IMR-90 (cell line): ENCODE data around the gene PRSS21. TPM values are rescaled to one million over a fixed set of nuclear protein-coding genes. Genes with fewer than 3 reads are reported as not detected.

Experiments
- ATAC-seq: fragments of 200-7000 bp; cut with Tn5 transposase; 2 replicates; pipeline ENCODE4 v1.9.1; 2020; ENCODE audit warnings: low read depth, mild to moderate bottlenecking, moderate library complexity
- BruUV-seq: library from RNA; stranded (reverse); fragments of 400-500 nt; replicated peaks from 2 replicates; lab custom pipeline; 2021; lab: Mats Ljungman, UMichigan
- CTCF ChIA-PET: fragments of 300-600 bp; formaldehyde crosslinking; extraction: SDS; loops from one replicate; lab custom pipeline; 2021; ENCODE audit warnings: antibody characterized with exemption; lab: Yijun Ruan, JAX
- POLR2A ChIA-PET: fragments of 300-600 bp; sonication (Branson Sonifier 250); formaldehyde crosslinking; loops from one replicate; lab custom pipeline; 2022; ENCODE audit warnings: antibody characterized with exemption; ENCODE audit not compliant: unreplicated experiment; lab: Charles Lee
- DNase-seq: peaks from one replicate; pipeline ENCODE4 v3.0.0; 2013
- H2AFZ ChIP-seq: replicated peaks from 2 replicates; pipeline ENCODE3; 2013; ENCODE audit warnings: low read length, mild to moderate bottlenecking; ENCODE audit not compliant: poor library complexity
- H2AK5ac ChIP-seq: 2 replicates; pipeline ENCODE4 v1.6.1; 2013; ENCODE audit warnings: low read depth, low read length, inconsistent platforms
- H2AK9ac ChIP-seq: replicated peaks from 2 replicates; pipeline ENCODE3; 2013; ENCODE audit warnings: mild to moderate bottlenecking, low read depth, low read length, moderate library complexity; ENCODE audit not compliant: poor library complexity
- H2BK120ac ChIP-seq: 2 replicates; pipeline ENCODE4 v1.6.1; 2013; ENCODE audit warnings: low read depth, low read length, inconsistent platforms
- H2BK15ac ChIP-seq: 3 replicates; pipeline ENCODE4 v1.6.1; 2013; ENCODE audit warnings: low read depth, low read length, inconsistent platforms
- H2BK20ac ChIP-seq: 2 replicates; pipeline ENCODE4 v1.6.1; 2013; ENCODE audit warnings: low read depth, mild to moderate bottlenecking, inconsistent platforms, low read length, moderate library complexity
- H2BK5ac ChIP-seq: 2 replicates; pipeline ENCODE4 v1.6.1; 2013; ENCODE audit warnings: mild to moderate bottlenecking, low read depth, low read length, inconsistent platforms; ENCODE audit not compliant: poor library complexity, severe bottlenecking
- H3K14ac ChIP-seq: replicated peaks from 2 replicates; pipeline ENCODE4 v1.6.1; 2013; ENCODE audit warnings: low read depth, low read length, inconsistent platforms
- H3K18ac ChIP-seq: 2 replicates; pipeline ENCODE4 v1.6.1; 2013; ENCODE audit warnings: low read depth, low read length, control low read depth
- H3K23ac ChIP-seq: 2 replicates; pipeline ENCODE4 v1.6.1; 2013; ENCODE audit warnings: low read depth, low read length, inconsistent platforms
- H3K27ac ChIP-seq: 2 replicates; pipeline ENCODE4 v1.5.1; 2013; ENCODE audit warnings: mild to moderate bottlenecking, control low read depth, low read length; ENCODE audit not compliant: insufficient read depth
- H3K27me3 ChIP-seq: 2 replicates; pipeline ENCODE4 v1.6.1; 2013; ENCODE audit warnings: low read length; ENCODE audit not compliant: control insufficient read depth, insufficient read depth
- H3K36me3 ChIP-seq: 2 replicates; pipeline ENCODE4 v1.6.1; 2013; ENCODE audit warnings: low read length, mixed read lengths; ENCODE audit not compliant: control insufficient read depth, insufficient read depth
- H3K4ac ChIP-seq: 2 replicates; pipeline ENCODE4 v1.6.1; 2013; ENCODE audit warnings: low read depth, low read length, inconsistent platforms
- H3K4me1 ChIP-seq: 2 replicates; pipeline ENCODE4 v1.6.1; 2013; ENCODE audit warnings: low read length, mixed read lengths; ENCODE audit not compliant: control insufficient read depth, insufficient read depth
- H3K4me2 ChIP-seq: 2 replicates; pipeline ENCODE4 v1.6.1; 2013; ENCODE audit warnings: low read depth, mild to moderate bottlenecking, control low read depth, low read length, moderate library complexity
- H3K4me3 ChIP-seq: 2 replicates; pipeline ENCODE4 v1.5.1; 2013; ENCODE audit warnings: low read depth, mild to moderate bottlenecking, control low read depth, low read length, moderate library complexity; ENCODE audit not compliant: insufficient read depth
- H3K56ac ChIP-seq: 2 replicates; pipeline ENCODE4 v1.6.1; 2013; ENCODE audit warnings: low read length, inconsistent platforms; ENCODE audit not compliant: insufficient read depth; ENCODE audit errors: extremely low read depth
- H3K79me1 ChIP-seq, 2 experiments: 2 replicates each; pipeline ENCODE4 v1.6.1; 2013; ENCODE audit warnings: low read length in 2 of 2, inconsistent platforms in 1 of 2, low read depth in 1 of 2
- H3K9ac ChIP-seq: 2 replicates; pipeline ENCODE4 v1.6.1; 2013; ENCODE audit warnings: low read depth, low read length, control low read depth
- H3K9me1 ChIP-seq: 2 replicates; pipeline ENCODE4 v1.6.1; 2013; ENCODE audit warnings: low read length, inconsistent platforms; ENCODE audit not compliant: insufficient read depth
- H3K9me3 ChIP-seq: 2 replicates; pipeline ENCODE4 v1.6.1; 2013; ENCODE audit warnings: low read length; ENCODE audit not compliant: control insufficient read depth, insufficient read depth
- H4K20me1 ChIP-seq: 2 replicates; pipeline ENCODE4 v1.6.1; 2013; ENCODE audit warnings: low read length, inconsistent platforms; ENCODE audit not compliant: insufficient read depth
- H4K5ac ChIP-seq: 2 replicates; pipeline ENCODE4 v1.6.1; 2013; ENCODE audit warnings: mild to moderate bottlenecking, low read depth, low read length, control low read depth
- H4K8ac ChIP-seq, 2 experiments: 2 replicates each; pipeline ENCODE4 v1.6.1; 2013; ENCODE audit warnings: low read depth in 2 of 2, low read length in 2 of 2, control low read depth in 1 of 2, inconsistent platforms in 1 of 2
- H4K91ac ChIP-seq: 2 replicates; pipeline ENCODE4 v1.6.1; 2013; ENCODE audit warnings: low read depth, low read length, inconsistent platforms; ENCODE audit not compliant: insufficient read depth
- BHLHE40 ChIP-seq: fragments of 150-350 bp; IDR thresholded peaks from 2 replicates; pipeline ENCODE4 v1.6.1; 2016; ENCODE audit warnings: mild to moderate bottlenecking, low read depth, low read length
- CEBPB ChIP-seq: IDR thresholded peaks from 2 replicates; pipeline ENCODE4 v1.6.1; 2012; ENCODE audit warnings: low read depth, low read length, improper control_type of control experiment
- CHD1 ChIP-seq: IDR thresholded peaks from 2 replicates; pipeline ENCODE4 v1.6.1; 2012; ENCODE audit warnings: low read depth, low read length, improper control_type of control experiment
- FOS ChIP-seq: fragments of 150-350 bp; IDR thresholded peaks from 2 replicates; pipeline ENCODE4 v1.6.1; 2016; ENCODE audit warnings: low read depth, low read length
- MAFK ChIP-seq: IDR thresholded peaks from 2 replicates; pipeline ENCODE4 v1.6.1; 2012; ENCODE audit warnings: low read depth, low read length, improper control_type of control experiment
- MAZ ChIP-seq: IDR thresholded peaks from 2 replicates; pipeline ENCODE4 v1.6.1; 2012; ENCODE audit warnings: low read depth, mild to moderate bottlenecking, low read length, improper control_type of control experiment, moderate library complexity, borderline replicate concordance
- MXI1 ChIP-seq: IDR thresholded peaks from 2 replicates; pipeline ENCODE4 v1.6.1; 2012; ENCODE audit warnings: low read depth, mild to moderate bottlenecking, low read length, moderate library complexity, borderline replicate concordance
- NFE2L2 ChIP-seq: fragments of 150-350 bp; IDR thresholded peaks from 2 replicates; pipeline ENCODE4 v1.6.1; 2016; ENCODE audit warnings: low read depth, mild to moderate bottlenecking, low read length
- POLR2A ChIP-seq: IDR thresholded peaks from 2 replicates; pipeline ENCODE4 v1.6.1; 2012; ENCODE audit warnings: mild to moderate bottlenecking, low read depth, low read length
- RAD21 ChIP-seq: IDR thresholded peaks from 2 replicates; pipeline ENCODE4 v1.6.1; 2012; ENCODE audit warnings: low read length, improper control_type of control experiment
- RCOR1 ChIP-seq: IDR thresholded peaks from 2 replicates; pipeline ENCODE4 v1.6.1; 2012; ENCODE audit warnings: mild to moderate bottlenecking, low read length, improper control_type of control experiment; ENCODE audit not compliant: insufficient replicate concordance
- RFX5 ChIP-seq: IDR thresholded peaks from 2 replicates; pipeline ENCODE4 v1.8.0; 2012; ENCODE audit warnings: low read depth, mild to moderate bottlenecking, low read length, moderate library complexity
- SMC3 ChIP-seq: fragments of 150-350 bp; IDR thresholded peaks from 2 replicates; pipeline ENCODE4 v1.6.1; 2016; ENCODE audit warnings: low read depth, mild to moderate bottlenecking, antibody characterized with exemption, low read length, moderate library complexity
- WGBS, 2 experiments: methylation state at CpG; one replicate each; pipeline versions ENCODE4 v1.1.5 to v1.1.7; 2013; ENCODE audit warnings: missing lambda C conversion rate in 2 of 2; ENCODE audit not compliant: insufficient read length in 1 of 2; ENCODE audit errors: extremely low coverage in 2 of 2; 5-methylcytosine and 5-hydroxymethylcytosine counted together
- dilution Hi-C: fragments of 300-500 bp; cut with HindIII; formaldehyde crosslinking; loops from one replicate; pipeline ENCODE4 v1.14.3; 2018; ENCODE audit warnings: low sequenced_read_pairs; ENCODE audit not compliant: unreplicated experiment
- in situ Hi-C: fragments of 300-500 bp; cut with MboI; formaldehyde crosslinking; loops from 3 replicates; pipeline ENCODE4 v1.14.3; 2019; ENCODE audit warnings: low sequenced_read_pairs, inconsistent platforms, mixed read lengths
- intact Hi-C: fragments of 100-400 bp; cut with micrococcal nuclease; formaldehyde crosslinking; loops from 2 replicates; pipeline ENCODE4 v1.10.0; 2022
- polyA plus RNA-seq, 3 experiments: library from polyadenylated mRNA; depleted of rRNA; stranded (reverse); fragments of >200 nt; gene quantifications; 2 replicates each; pipeline ENCODE4 v1.2.3, GENCODE V29; 2012; ENCODE audit warnings: low replicate concordance in 1 of 3
- total RNA-seq: library from RNA; depleted of rRNA; stranded (reverse); fragments of >200 nt; gene quantifications from 2 replicates; pipeline ENCODE4 v1.2.3, GENCODE V29; 2012
- TF ChIP-seq, protein P1 (sequence below): fragments of 150-350 bp; IDR thresholded peaks from 2 replicates; pipeline ENCODE4 v1.6.1; 2017; ENCODE audit warnings: mild to moderate bottlenecking, antibody characterized with exemption, low read length, low read depth
- TF ChIP-seq, protein P2 (sequence below): conservative IDR thresholded peaks from 2 replicates; pipeline ENCODE4 v1.5.1; 2012; ENCODE audit warnings: mild to moderate bottlenecking, low read depth, low read length, improper control_type of control experiment
- TF ChIP-seq, protein P3 (sequence below): fragments of 150-350 bp; IDR thresholded peaks from 2 replicates; pipeline ENCODE4 v1.6.1; 2016; ENCODE audit warnings: low read depth, mild to moderate bottlenecking, low read length, moderate library complexity, borderline replicate concordance

PRSS21 gene
- total and polyA plus RNA-seq, 2 of the 4 experiments (the other 2 are of a cell fraction): 0.21 TPM; not detected in 1

DNA sequence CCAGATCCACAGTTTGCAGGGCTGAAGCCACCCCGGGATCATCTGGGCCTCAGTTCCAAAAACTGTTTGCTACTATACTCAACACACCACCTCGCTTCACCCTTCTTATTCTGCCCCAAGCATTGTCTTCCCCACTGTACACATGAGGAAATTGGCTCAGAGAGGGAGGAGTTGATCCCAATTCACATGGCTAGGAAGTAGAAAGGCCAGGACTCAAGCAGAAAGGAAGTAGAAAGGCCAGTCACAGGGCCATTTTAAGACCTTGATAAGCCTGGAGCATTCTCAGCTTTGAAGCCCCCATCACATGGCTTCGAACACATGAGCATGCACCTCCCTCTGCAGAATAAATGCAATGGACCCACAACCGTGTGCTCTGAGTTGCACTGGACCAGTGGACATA lies 48.6 kb downstream of the PRSS21 start:
- H3K27ac ChIP-seq: no peak overlapping the region
- H3K4me2 ChIP-seq: no peak overlapping the region
- no peak overlapping the region for H2BK15ac ChIP-seq
- H3K9ac ChIP-seq: no peak overlapping the region
- no peak overlapping the region for H2BK20ac ChIP-seq
- no TSS peak for BruUV-seq
- ATAC-seq (no peak), DNase-seq (no peak)
- H3K23ac ChIP-seq: no peak overlapping the region
- dilution Hi-C loops: no loop called here
- no peak for TF ChIP-seq BHLHE40
- TF ChIP-seq RCOR1: no peak
- no peak for TF ChIP-seq CEBPB
- TF ChIP-seq RFX5: no peak
- TF ChIP-seq SMC3: no peak
- no peak for TF ChIP-seq MAZ
- no peak for TF ChIP-seq MXI1
- TF ChIP-seq, protein P1, sequence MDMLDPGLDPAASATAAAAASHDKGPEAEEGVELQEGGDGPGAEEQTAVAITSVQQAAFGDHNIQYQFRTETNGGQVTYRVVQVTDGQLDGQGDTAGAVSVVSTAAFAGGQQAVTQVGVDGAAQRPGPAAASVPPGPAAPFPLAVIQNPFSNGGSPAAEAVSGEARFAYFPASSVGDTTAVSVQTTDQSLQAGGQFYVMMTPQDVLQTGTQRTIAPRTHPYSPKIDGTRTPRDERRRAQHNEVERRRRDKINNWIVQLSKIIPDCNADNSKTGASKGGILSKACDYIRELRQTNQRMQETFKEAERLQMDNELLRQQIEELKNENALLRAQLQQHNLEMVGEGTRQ: no peak
- TF ChIP-seq MAFK: no peak
- no peak for TF ChIP-seq NFE2L2
- TF ChIP-seq POLR2A: no peak
- no peak for TF ChIP-seq CHD1
- TF ChIP-seq, protein P2, sequence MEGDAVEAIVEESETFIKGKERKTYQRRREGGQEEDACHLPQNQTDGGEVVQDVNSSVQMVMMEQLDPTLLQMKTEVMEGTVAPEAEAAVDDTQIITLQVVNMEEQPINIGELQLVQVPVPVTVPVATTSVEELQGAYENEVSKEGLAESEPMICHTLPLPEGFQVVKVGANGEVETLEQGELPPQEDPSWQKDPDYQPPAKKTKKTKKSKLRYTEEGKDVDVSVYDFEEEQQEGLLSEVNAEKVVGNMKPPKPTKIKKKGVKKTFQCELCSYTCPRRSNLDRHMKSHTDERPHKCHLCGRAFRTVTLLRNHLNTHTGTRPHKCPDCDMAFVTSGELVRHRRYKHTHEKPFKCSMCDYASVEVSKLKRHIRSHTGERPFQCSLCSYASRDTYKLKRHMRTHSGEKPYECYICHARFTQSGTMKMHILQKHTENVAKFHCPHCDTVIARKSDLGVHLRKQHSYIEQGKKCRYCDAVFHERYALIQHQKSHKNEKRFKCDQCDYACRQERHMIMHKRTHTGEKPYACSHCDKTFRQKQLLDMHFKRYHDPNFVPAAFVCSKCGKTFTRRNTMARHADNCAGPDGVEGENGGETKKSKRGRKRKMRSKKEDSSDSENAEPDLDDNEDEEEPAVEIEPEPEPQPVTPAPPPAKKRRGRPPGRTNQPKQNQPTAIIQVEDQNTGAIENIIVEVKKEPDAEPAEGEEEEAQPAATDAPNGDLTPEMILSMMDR: no peak
- TF ChIP-seq, protein P3, sequence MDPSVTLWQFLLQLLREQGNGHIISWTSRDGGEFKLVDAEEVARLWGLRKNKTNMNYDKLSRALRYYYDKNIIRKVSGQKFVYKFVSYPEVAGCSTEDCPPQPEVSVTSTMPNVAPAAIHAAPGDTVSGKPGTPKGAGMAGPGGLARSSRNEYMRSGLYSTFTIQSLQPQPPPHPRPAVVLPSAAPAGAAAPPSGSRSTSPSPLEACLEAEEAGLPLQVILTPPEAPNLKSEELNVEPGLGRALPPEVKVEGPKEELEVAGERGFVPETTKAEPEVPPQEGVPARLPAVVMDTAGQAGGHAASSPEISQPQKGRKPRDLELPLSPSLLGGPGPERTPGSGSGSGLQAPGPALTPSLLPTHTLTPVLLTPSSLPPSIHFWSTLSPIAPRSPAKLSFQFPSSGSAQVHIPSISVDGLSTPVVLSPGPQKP: no peak
- no peak for TF ChIP-seq RAD21
- TF ChIP-seq FOS: no peak
- no peak overlapping the region for H2BK5ac ChIP-seq
- no peak overlapping the region for H2BK120ac ChIP-seq
- ChIA-PET POLR2A (no interaction called here), CTCF (no interaction called here)
- peaks cover 3% of the 10 kb centered on the region for H3K4me1 ChIP-seq
- H3K27me3 ChIP-seq: no peaks in the 10 kb centered on the region
- H3K9me3 ChIP-seq: peaks cover 4% of the 10 kb centered on the region
- in situ Hi-C loops: no loop called here
- intact Hi-C loops: no loop called here
- no peak overlapping the region for H3K56ac ChIP-seq
- H2AK5ac ChIP-seq: no peak overlapping the region
- H3K18ac ChIP-seq: no peak overlapping the region
- H2AK9ac ChIP-seq: no peak overlapping the region
- no peaks in the 10 kb centered on the region for H3K9me1 ChIP-seq
- no peak overlapping the region for H4K8ac ChIP-seq
- H2AFZ ChIP-seq: no peak overlapping the region
- H3K4me3 ChIP-seq: no peak overlapping the region
- H3K14ac ChIP-seq: no peak overlapping the region
- no peak overlapping the region for H3K4ac ChIP-seq
- H3K36me3 ChIP-seq: no peaks in the 10 kb centered on the region
- WGBS, 2 experiments: no CpG with 5 or more reads among the region's 4 CpGs
- no peak overlapping the region for H4K5ac ChIP-seq
- H4K20me1 ChIP-seq: no peaks in the 10 kb centered on the region
- H3K79me1 ChIP-seq: no peaks in the 10 kb centered on the region
- H4K91ac ChIP-seq: no peak overlapping the region
